KMS-11 (cell line): ENCODE measurements around the gene CTSK.

Experiments
- H2AFZ ChIP-seq: fragments of 200-600 bp; sonication (generic); 2 replicates; pipeline ENCODE4 v1.6.1; 2016; ENCODE audit warnings: antibody characterized with exemption, mixed run types, low read depth
- H3K27ac ChIP-seq: fragments of 200-600 bp; sonication (generic); 2 replicates; pipeline ENCODE4 v1.6.1; 2016; ENCODE audit warnings: mild to moderate bottlenecking, mixed run types
- H3K27me3 ChIP-seq: fragments of 200-600 bp; sonication (generic); 2 replicates; pipeline ENCODE4 v1.6.1; 2017; ENCODE audit warnings: mild to moderate bottlenecking, low read depth, mixed run types, moderate library complexity; ENCODE audit not compliant: insufficient read depth
- H3K36me3 ChIP-seq: fragments of 200-600 bp; sonication (generic); 2 replicates; pipeline ENCODE4 v1.6.1; 2017; ENCODE audit warnings: mild to moderate bottlenecking, mixed run types; ENCODE audit not compliant: insufficient read depth
- H3K4me1 ChIP-seq: fragments of 200-600 bp; sonication (generic); 2 replicates; pipeline ENCODE4 v1.6.1; 2016; ENCODE audit warnings: mild to moderate bottlenecking, low read depth, mixed run types; ENCODE audit not compliant: poor library complexity, severe bottlenecking
- H3K4me2 ChIP-seq: fragments of 200-600 bp; sonication (generic); 2 replicates; pipeline ENCODE4 v1.7.0; 2016; ENCODE audit warnings: mild to moderate bottlenecking, mixed run types
- H3K4me3 ChIP-seq: fragments of 200-600 bp; sonication (generic); IDR thresholded peaks from 2 replicates; pipeline ENCODE4 v1.6.1; 2017; ENCODE audit warnings: low read depth, low read length, mixed read lengths; ENCODE audit not compliant: insufficient read depth
- H3K79me2 ChIP-seq: fragments of 200-600 bp; sonication (generic); 2 replicates; pipeline ENCODE4 v1.6.1; 2016; ENCODE audit warnings: low read depth, mixed run types; ENCODE audit not compliant: insufficient read depth
- H3K9ac ChIP-seq: fragments of 200-600 bp; sonication (generic); 2 replicates; pipeline ENCODE4 v1.6.1; 2016; ENCODE audit warnings: mild to moderate bottlenecking, mixed run types
- H4K20me1 ChIP-seq: fragments of 200-600 bp; sonication (generic); 2 replicates; pipeline ENCODE4 v1.6.1; 2016; ENCODE audit warnings: mild to moderate bottlenecking, mixed run types; ENCODE audit not compliant: insufficient read depth
- CTCF ChIP-seq: fragments of 200-600 bp; sonication (generic); conservative IDR thresholded peaks from 2 replicates; pipeline ENCODE4 v1.6.1; 2017; ENCODE audit warnings: low read depth, mild to moderate bottlenecking, antibody characterized with exemption, low read length, moderate library complexity, mixed read lengths

Gene CTSK

GRCh38 chr1:150765296-150765976 lies 42.6 kb downstream of the CTSK start, which contains the start of gene CTSS:
TSS of gene CTSS (minus strand) at chr1:150765778. CDS start at chr1:150764763, 1,015 bp downstream.
- H3K79me2 ChIP-seq, result no peaks in the 10 kb centered on the region
- peaks cover 5% of the 10 kb centered on the region; the same call in 1 of the 2 replicates for H3K27me3 ChIP-seq
- no peaks in the 10 kb centered on the region for H4K20me1 ChIP-seq
- H2AFZ ChIP-seq, result peak within 1 kb of the TSS; percentile 36
- TF ChIP-seq CTCF, result no peak
- H3K4me2 ChIP-seq, result peak within 1 kb of the TSS; percentile 9
- H3K36me3 ChIP-seq, result no peaks in the 10 kb centered on the region
- H3K27ac ChIP-seq, result no peak within 1 kb of the TSS
- peaks cover 31% of the 10 kb centered on the region for H3K4me1 ChIP-seq
- peak within 1 kb of the TSS; percentile 0; the same call in 1 of the 2 replicates for H3K9ac ChIP-seq
- H3K4me3 ChIP-seq, result no peak within 1 kb of the TSS

- H3K4me2 ChIP-seq, result peak overlapping the region; percentile 9
- H4K20me1 ChIP-seq, result no peaks in the 10 kb centered on the region
- no peaks in the 10 kb centered on the region for H3K36me3 ChIP-seq
- H3K27me3 ChIP-seq, result peaks cover 3% of the 10 kb centered on the region; the same call in 1 of the 2 replicates
- no peak overlapping the region for H3K4me3 ChIP-seq
- no peak overlapping the region for H3K27ac ChIP-seq
- H3K79me2 ChIP-seq, result no peaks in the 10 kb centered on the region
- H3K4me1 ChIP-seq, result peaks cover 23% of the 10 kb centered on the region
- no peak for TF ChIP-seq CTCF
- H3K9ac ChIP-seq, result no peak overlapping the region
- H2AFZ ChIP-seq, result peak overlapping the region; percentile 36; the same call in 1 of the 2 replicates
Observed at GRCh38 chr1:150764617-150765101, 43.4 kb downstream of the CTSK start.

GRCh38 chr1:150763018-150763417 lies 45.0 kb downstream of the CTSK start:
- no peak overlapping the region for H3K4me2 ChIP-seq
- no peak overlapping the region for H2AFZ ChIP-seq
- peaks cover 21% of the 10 kb centered on the region for H3K4me1 ChIP-seq
- TF ChIP-seq CTCF, result no peak
- no peak overlapping the region for H3K27ac ChIP-seq
- no peaks in the 10 kb centered on the region for H3K79me2 ChIP-seq
- no peaks in the 10 kb centered on the region for H3K36me3 ChIP-seq
- no peaks in the 10 kb centered on the region for H3K27me3 ChIP-seq
- H3K9ac ChIP-seq, result no peak overlapping the region
- no peak overlapping the region for H3K4me3 ChIP-seq
- H4K20me1 ChIP-seq, result no peaks in the 10 kb centered on the region

- Histone ChIP-seq H3K4me3 (no peak overlapping the region), H3K36me3 (no peaks in the 10 kb centered on the region), H3K79me2 (no peaks in the 10 kb centered on the region), H2AFZ (no peak overlapping the region), H4K20me1 (no peaks in the 10 kb centered on the region), H3K27me3 (no peaks in the 10 kb centered on the region), H3K9ac (no peak overlapping the region), H3K4me2 (no peak overlapping the region), H3K27ac (no peak overlapping the region), H3K4me1 (peaks cover 21% of the 10 kb centered on the region)
- no peak for TF ChIP-seq CTCF
Observed at GRCh38 chr1:150762552-150762951, 45.5 kb downstream of the CTSK start.
